Measurements from ENCODE around the gene OR52E6.

DNA sequence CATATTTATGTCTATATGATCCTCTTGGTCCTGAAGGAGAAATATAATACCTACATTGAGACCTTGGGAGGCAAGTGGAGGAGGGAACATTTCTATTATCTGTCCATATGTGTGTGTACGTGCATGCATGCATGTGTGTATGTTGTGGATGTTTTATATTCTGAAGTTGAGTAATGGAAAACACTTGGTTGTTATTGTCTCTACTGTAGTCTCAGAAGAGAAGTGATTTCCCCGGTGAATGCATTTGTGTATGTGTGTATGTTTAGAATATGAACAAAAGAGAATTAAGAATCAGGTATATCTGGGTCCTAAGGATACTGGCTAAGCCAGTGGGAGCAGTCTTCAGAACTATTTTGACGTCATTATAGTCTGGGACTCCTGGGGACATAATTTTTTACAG, 50.5 kb downstream of the OR52E6 start, which contains the start of gene OR52N1:
- TF ChIP-seq CTCF (conservative IDR thresholded peaks at IDR 0.05; ENCODE audit: low read depth, low read length) (no peak), EZH2 (IDR thresholded peaks at IDR 0.05; ENCODE audit: low read length, unreplicated experiment) (no peak), EZH2phosphoT487 (IDR thresholded peaks at IDR 0.05; ENCODE audit: borderline replicate concordance, low read length) (no peak)

Data from PC-3 (cell line).